Anterior cingulate cortex (tissue), 58 donors: ENCODE data around the gene TMEM267.
"Not testable (repeated sequence)": the region's sequence is repeated elsewhere in the genome, so short reads cannot be mapped to it uniquely, and the experiment has no call there.

Experiments used
- DNase-seq, 58 donors: peaks; one replicate each; lab custom pipeline; 2025; lab: John Stamatoyannopoulos, UW

Gene TMEM267

GRCh38 chr5:43412156-43412555 lies 71.5 kb downstream of the TMEM267 start, which contains the start of gene CCL28:
CCL28 (minus strand) TSS chr5:43412391; CDS start chr5:43412316, 75 bp downstream.
- no peak for DNase-seq

- no peak for DNase-seq
Measured at GRCh38 chr5:43411495-43411894, 72.2 kb downstream of the TMEM267 start.

GRCh38 chr5:43410414-43410813 lies 73.3 kb downstream of the TMEM267 start:
- no peak for DNase-seq

- no peak for DNase-seq
Measured at GRCh38 chr5:43409809-43410271, 73.8 kb downstream of the TMEM267 start.

- not testable (repeated sequence) for DNase-seq
Measured at GRCh38 chr5:43402524-43403066, 81.1 kb downstream of the TMEM267 start.

- no peak for DNase-seq
Measured at GRCh38 chr5:43401827-43402226, 81.8 kb downstream of the TMEM267 start.

GRCh38 chr5:43400082-43400481 lies 83.6 kb downstream of the TMEM267 start:
- DNase-seq, result no peak

- peak in 12 of 58 donors; percentile 2 to 27 (median 6) for DNase-seq
Measured at GRCh38 chr5:43396762-43397304, 86.8 kb downstream of the TMEM267 start.
